GM18505 (cell line): ENCODE results near the gene LATS2.

Experiments
- ATAC-seq: cut with Tn5 transposase; IDR thresholded peaks from one replicate; pipeline ENCODE4 v1.9.1; 2021; ENCODE audit not compliant: unreplicated experiment
- POLR2A ChIP-seq: IDR thresholded peaks from 4 replicates; pipeline ENCODE4 v1.6.1; 2011; ENCODE audit warnings: borderline replicate concordance; ENCODE audit not compliant: insufficient read depth, insufficient read length; ENCODE audit errors: extremely low read depth

Gene LATS2

GRCh38 chr13:21012211-21012610, 49.2 kb downstream of the LATS2 start:
- no peak for TF ChIP-seq POLR2A
- ATAC-seq = no peak

GRCh38 chr13:21011378-21011777, 50.0 kb downstream of the LATS2 start:
- no peak for ATAC-seq
- no peak for TF ChIP-seq POLR2A

- no peak for ATAC-seq
- no peak for TF ChIP-seq POLR2A
Observed at GRCh38 chr13:21010621-21011020, 50.8 kb downstream of the LATS2 start.

- ATAC-seq = no peak
- TF ChIP-seq POLR2A = no peak
Observed at GRCh38 chr13:21009036-21009435, 52.4 kb downstream of the LATS2 start.

GRCh38 chr13:21008026-21008425, 53.4 kb downstream of the LATS2 start:
- ATAC-seq = no peak
- no peak for TF ChIP-seq POLR2A

GRCh38 chr13:21006141-21007005, 55.0 kb downstream of the LATS2 start:
- no peak for ATAC-seq
- TF ChIP-seq POLR2A = no peak

GRCh38 chr13:21005193-21005592, 56.2 kb downstream of the LATS2 start:
- no peak for ATAC-seq
- no peak for TF ChIP-seq POLR2A

GRCh38 chr13:21001471-21001870, 59.9 kb downstream of the LATS2 start:
- no peak for ATAC-seq

GRCh38 chr13:21000647-21001046, 60.7 kb downstream of the LATS2 start:
- no peak for ATAC-seq
- TF ChIP-seq POLR2A = no peak

More at GRCh38 chr13:21001471-21001870, 59.9 kb downstream of the LATS2 start:
- no peak for TF ChIP-seq POLR2A

- no peak for TF ChIP-seq POLR2A
- no peak for ATAC-seq
Observed at GRCh38 chr13:20998649-20999415, 62.6 kb downstream of the LATS2 start.

- TF ChIP-seq POLR2A = no peak
- no peak for ATAC-seq
Observed at GRCh38 chr13:20997301-20998161, 63.9 kb downstream of the LATS2 start.

- no peak for ATAC-seq
- TF ChIP-seq POLR2A = no peak
Observed at GRCh38 chr13:20995245-20995838, 66.0 kb downstream of the LATS2 start.

GRCh38 chr13:20994441-20994821, 67.0 kb downstream of the LATS2 start:
- no peak for ATAC-seq
- no peak for TF ChIP-seq POLR2A
